Psoas muscle (tissue), 8 donors: ENCODE measurements around the gene SLC31A1. TPM values are rescaled to one million over a fixed set of nuclear protein-coding genes. Genes with fewer than 3 reads are reported as not detected.
"Not testable (repeated sequence)": the region's sequence is repeated elsewhere in the genome, so short reads cannot be mapped to it uniquely, and the experiment has no call there.

Source experiments
- ATAC-seq, 4 donors: fragments of 200-7000 bp; cut with Tn5 transposase; one replicate each; pipeline ENCODE4 v1.9.1; 2020; ENCODE audit warnings: moderate library complexity in 3 of 4, mild to moderate bottlenecking in 2 of 4
- DNase-seq, 2 donors: peaks; one replicate each; pipeline ENCODE4 v3.0.0-alpha.2; 2020
- H3K27ac ChIP-seq: fragments of 200-600 bp; one replicate; pipeline ENCODE4 v1.8.0; 2022
- H3K27me3 ChIP-seq, 3 donors: fragments of 200-600 bp in 1 of 3; one replicate each; pipeline versions ENCODE4 v1.6.1 to v1.8.0; 2013 to 2022; ENCODE audit warnings: low read length in 2 of 3, mild to moderate bottlenecking in 2 of 3, moderate library complexity in 1 of 3; ENCODE audit not compliant: insufficient read depth in 3 of 3
- H3K36me3 ChIP-seq, 2 donors: fragments of 200-600 bp in 1 of 2; one replicate each; pipeline versions ENCODE4 v1.6.1 to v1.8.0; 2013 to 2022; ENCODE audit warnings: low read depth in 1 of 2, mild to moderate bottlenecking in 1 of 2, moderate library complexity in 1 of 2; ENCODE audit not compliant: insufficient read depth in 1 of 2
- H3K4me1 ChIP-seq: fragments of 200-600 bp; one replicate; pipeline ENCODE4 v1.8.0; 2022
- H3K4me3 ChIP-seq: fragments of 200-600 bp; one replicate; pipeline ENCODE4 v1.8.0; 2022; ENCODE audit warnings: mild to moderate bottlenecking
- H3K9me3 ChIP-seq: fragments of 200-600 bp; one replicate; pipeline ENCODE4 v1.8.0; 2022
- CTCF ChIP-seq: fragments of 200-600 bp; IDR thresholded peaks from one replicate; pipeline ENCODE4 v1.8.0; 2022; ENCODE audit warnings: antibody characterized with exemption
- WGBS, 3 donors: extraction: QIAGEN DNeasy Blood & Tissue Kit; methylation state at CpG; one replicate each; pipeline versions ENCODE4 v1.1.6 to v1.1.7; 2013; 5-methylcytosine and 5-hydroxymethylcytosine counted together
- intact Hi-C, 2 donors: fragments of 100-400 bp; cut with DNase I; formaldehyde crosslinking; loops; one replicate each; pipeline versions ENCODE4 v1.11.0 to v1.14.2; 2022
- polyA plus RNA-seq, 3 donors: library from polyadenylated mRNA; stranded (reverse); fragments of 200-250 nt; gene quantifications; one replicate each; pipeline ENCODE4 v1.2.3, GENCODE V29; 2013
- total RNA-seq, 4 donors: library from RNA; stranded (reverse); fragmentation: NEBNext Ultra II Directional in 2 of 4; extraction: Animal tissue kit (Norgen Biotek cat#: 25700) in 2 of 4; gene quantifications; one replicate each; pipeline versions ENCODE4 v1.2.1 to v1.2.4, GENCODE V29; 2021 to 2023
- donor health status: healthy with polysubstance abuse.
- donor health status: DM: no; HTN: no; CAD: no; lungs with moderate emphysema.
- donor health status: Bipolar disorder and iron deficiency.
- donor health status: healthy.
- donor health status: DM: yes; HTN: yes; CAD: no.
- donor health status: DM: no; HTN: no; CAD: no.
- donor health status: DM: no; HTN: no; CAD: no.
- donor health status: DM: yes; HTN: yes; CAD: no.

The SLC31A1 gene
- total and polyA plus RNA-seq, 7 donors = 3.3 to 10.2 (median 4.9) TPM

GRCh38 chr9:113228130-113228665 is 6.9 kb downstream of the SLC31A1 start:
- intact Hi-C loops = no loop called here
- no peak for TF ChIP-seq CTCF

GRCh38 chr9:113231701-113232100 is 10.4 kb downstream of the SLC31A1 start:
- no peak for DNase-seq
- 96 to 98% (median 98%) methylated on average over 2 of the region's 2 CpGs for WGBS, 3 donors
- ATAC-seq = no peak
- Histone ChIP-seq H3K9me3 (no peaks in the 10 kb centered on the region), H3K27me3 (no peaks in the 10 kb centered on the region), H3K4me3 (no peak overlapping the region), H3K4me1 (no peaks in the 10 kb centered on the region), H3K27ac (no peak overlapping the region), H3K36me3 (no peaks in the 10 kb centered on the region)
- TF ChIP-seq CTCF = no peak
- intact Hi-C loops = no loop called here

More at GRCh38 chr9:113228130-113228665, 6.9 kb downstream of the SLC31A1 start:
- ATAC-seq = no peak
- H3K4me3 ChIP-seq = no peak overlapping the region
- WGBS, 3 donors = 69 to 77% (median 74%) methylated on average over 3 of the region's 3 CpGs
- no peak for DNase-seq
- no peak overlapping the region for H3K27ac ChIP-seq
- H3K9me3 ChIP-seq = no peaks in the 10 kb centered on the region
- no peaks in the 10 kb centered on the region for H3K27me3 ChIP-seq
- H3K4me1 ChIP-seq = no peaks in the 10 kb centered on the region
- peaks cover 0 to 10% of the 10 kb centered on the region in 2 donors for H3K36me3 ChIP-seq

- H3K4me1 ChIP-seq, H3K9me3 ChIP-seq, H3K36me3 ChIP-seq, H3K27me3 ChIP-seq, DNase-seq, intact Hi-C loops, H3K4me3 ChIP-seq, ATAC-seq, H3K27ac ChIP-seq: not testable (repeated sequence)
- WGBS, 3 donors = 89 to 93% (median 93%) methylated on average over 10 of the region's 10 CpGs
These were observed 14.4 kb downstream of the SLC31A1 start for GRCh38 chr9:113235701-113236255.

DNA sequence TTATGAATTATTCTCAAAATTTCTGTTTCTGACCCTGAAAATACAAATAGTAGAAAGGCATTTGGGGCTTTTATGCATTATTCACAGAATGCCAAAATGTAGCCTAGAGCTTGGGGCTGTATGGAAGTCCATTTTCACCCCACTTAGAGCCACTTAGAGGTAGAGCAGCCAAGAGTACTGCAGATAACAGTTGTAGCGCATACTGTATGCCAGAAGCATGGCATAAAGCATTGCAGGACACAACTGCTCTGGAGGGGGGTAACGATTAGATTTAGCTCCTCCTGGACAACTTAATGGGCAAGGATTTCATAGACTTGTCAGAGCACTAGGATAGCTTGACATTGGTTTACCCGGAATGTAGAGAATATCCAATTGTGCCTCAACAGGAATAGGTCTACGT is 15.7 kb downstream of the SLC31A1 start:
- no peak for ATAC-seq
- H3K27ac ChIP-seq = no peak overlapping the region

More for the DNA sequence above, 15.7 kb downstream of the SLC31A1 start:
- no peaks in the 10 kb centered on the region for H3K9me3 ChIP-seq
- H3K27me3 ChIP-seq = no peaks in the 10 kb centered on the region
- H3K4me1 ChIP-seq = peaks cover 9% of the 10 kb centered on the region
- WGBS, 3 donors = 85 to 87% (median 87%) methylated on average over 4 of the region's 4 CpGs
- H3K4me3 ChIP-seq = no peak overlapping the region
- no peaks in the 10 kb centered on the region for H3K36me3 ChIP-seq
- no peak for TF ChIP-seq CTCF
- no peak for DNase-seq
- intact Hi-C loops = no loop called here
